H1 (cell line): ENCODE data around the gene GRK7. TPM values are rescaled to one million over a fixed set of nuclear protein-coding genes. Genes with fewer than 3 reads are reported as not detected.

Experiments
- BRCA1 ChIP-seq: IDR thresholded peaks from 2 replicates; pipeline ENCODE4 v1.6.1; 2012; ENCODE audit warnings: low read depth, low read length, improper control_type of control experiment
- CEBPB ChIP-seq: IDR thresholded peaks from 2 replicates; pipeline ENCODE4 v1.6.1; 2012; ENCODE audit warnings: low read depth, low read length
- CHD1 ChIP-seq: IDR thresholded peaks from 2 replicates; pipeline ENCODE4 v1.6.1; 2012; ENCODE audit warnings: low read depth, low read length, improper control_type of control experiment
- EGR1 ChIP-seq: IDR thresholded peaks from 2 replicates; pipeline ENCODE4 v1.6.1; 2011; ENCODE audit warnings: low read depth, low read length, borderline replicate concordance
- EZH2 ChIP-seq: fragments of 200-600 bp; sonication (generic); IDR thresholded peaks from 2 replicates; pipeline ENCODE4 v1.7.1; 2012; ENCODE audit warnings: low read depth, mild to moderate bottlenecking, moderate library complexity, low read length, inconsistent platforms; ENCODE audit not compliant: severe bottlenecking
- GTF2F1 ChIP-seq: IDR thresholded peaks from 2 replicates; pipeline ENCODE4 v1.6.1; 2012; ENCODE audit warnings: low read depth, low read length, improper control_type of control experiment, borderline replicate concordance
- HDAC6 ChIP-seq: IDR thresholded peaks from one replicate; pipeline ENCODE4 v1.7.1; 2012; ENCODE audit warnings: low read depth, mild to moderate bottlenecking, inconsistent platforms, low read length, moderate library complexity
- KDM5A ChIP-seq: fragments of 200-600 bp; IDR thresholded peaks from 2 replicates; pipeline ENCODE4 v1.7.1; 2012; ENCODE audit warnings: mild to moderate bottlenecking, low read length, inconsistent platforms, mixed read lengths
- PHF8 ChIP-seq: fragments of 200-600 bp; sonication (generic); conservative IDR thresholded peaks from 2 replicates; pipeline ENCODE4 v1.7.1; 2012; ENCODE audit warnings: low read depth, mild to moderate bottlenecking, inconsistent platforms, low read length, moderate library complexity
- POLR2A ChIP-seq, 2 experiments: IDR thresholded peaks; 1 replicate in 1 of 2; 2 replicates in 1 of 2; pipeline ENCODE4 v1.6.1; 2011; ENCODE audit warnings: low read depth in 2 of 2, low read length in 2 of 2, mild to moderate bottlenecking in 2 of 2; ENCODE audit errors: control extremely low read depth in 1 of 2
- POU5F1 ChIP-seq: IDR thresholded peaks from 2 replicates; pipeline ENCODE4 v1.6.1; 2011; ENCODE audit warnings: low read depth, mild to moderate bottlenecking, low read length, moderate library complexity
- RFX5 ChIP-seq: IDR thresholded peaks from 2 replicates; pipeline ENCODE4 v1.6.1; 2011; ENCODE audit warnings: low read depth, low read length, improper control_type of control experiment, borderline replicate concordance
- SP4 ChIP-seq: IDR thresholded peaks from 2 replicates; pipeline ENCODE4 v1.6.1; 2012; ENCODE audit warnings: low read length, inconsistent platforms
- SRF ChIP-seq: IDR thresholded peaks from 2 replicates; pipeline ENCODE4 v1.6.1; 2011; ENCODE audit warnings: mild to moderate bottlenecking, low read depth, low read length, moderate library complexity
- TEAD4 ChIP-seq: IDR thresholded peaks from 2 replicates; pipeline ENCODE4 v1.6.1; 2012; ENCODE audit warnings: low read depth, low read length, inconsistent platforms, mixed read lengths
- YY1 ChIP-seq: IDR thresholded peaks from 2 replicates; pipeline ENCODE4 v1.6.1; 2011; ENCODE audit warnings: low read depth, mild to moderate bottlenecking, low read length
- polyA plus RNA-seq, 7 experiments: library from polyadenylated mRNA; depleted of rRNA in 3 of 7; stranded (reverse) in 5 of 7; unstranded in 2 of 7; fragments of >200 nt in 5 of 7; fragments of 200-250 nt in 2 of 7; gene quantifications; 1 replicate in 5 of 7; 2 replicates in 1 of 7; 4 replicates in 1 of 7; pipeline versions ENCODE4 v1.2.1 to v1.2.3, GENCODE V29; 2011 to 2013; ENCODE audit warnings: missing spikeins in 2 of 7, mixed read lengths in 2 of 7
- total RNA-seq: library from RNA; stranded (reverse); fragmentation: NEBNext Ultra II Directional; extraction: Animal tissue kit (Norgen Biotek cat#: 25700); gene quantifications from 2 replicates; pipeline ENCODE4 v1.2.1, GENCODE V29; 2021
- TF ChIP-seq, protein P1 (sequence below): IDR thresholded peaks from 2 replicates; pipeline ENCODE4 v1.6.1; 2011; ENCODE audit warnings: low read length, improper control_type of control experiment
- TF ChIP-seq, protein P2 (sequence below): IDR thresholded peaks from 2 replicates; pipeline ENCODE4 v1.6.1; 2011; ENCODE audit warnings: low read depth, mild to moderate bottlenecking, low read length; ENCODE audit not compliant: insufficient read depth
- TF ChIP-seq, protein P3 (sequence below), 3 experiments: IDR thresholded peaks; 1 replicate in 2 of 3; 2 replicates in 1 of 3; pipeline versions ENCODE4 v1.5.1 to v1.6.1; 2011; ENCODE audit warnings: low read length in 3 of 3, mild to moderate bottlenecking in 3 of 3, inconsistent platforms in 2 of 3, low read depth in 1 of 3, moderate library complexity in 1 of 3; ENCODE audit not compliant: insufficient read depth in 1 of 3; ENCODE audit errors: control extremely low read depth in 1 of 3
- TF ChIP-seq, protein P4 (sequence below): IDR thresholded peaks from 2 replicates; pipeline ENCODE4 v1.6.1; 2012; ENCODE audit warnings: inconsistent platforms

The GRK7 gene
- total and polyA plus RNA-seq, 2 of the 8 experiments (the other 6 are each of a cell fraction or from before 2014, with no cell fraction given), result not detected

DNA sequence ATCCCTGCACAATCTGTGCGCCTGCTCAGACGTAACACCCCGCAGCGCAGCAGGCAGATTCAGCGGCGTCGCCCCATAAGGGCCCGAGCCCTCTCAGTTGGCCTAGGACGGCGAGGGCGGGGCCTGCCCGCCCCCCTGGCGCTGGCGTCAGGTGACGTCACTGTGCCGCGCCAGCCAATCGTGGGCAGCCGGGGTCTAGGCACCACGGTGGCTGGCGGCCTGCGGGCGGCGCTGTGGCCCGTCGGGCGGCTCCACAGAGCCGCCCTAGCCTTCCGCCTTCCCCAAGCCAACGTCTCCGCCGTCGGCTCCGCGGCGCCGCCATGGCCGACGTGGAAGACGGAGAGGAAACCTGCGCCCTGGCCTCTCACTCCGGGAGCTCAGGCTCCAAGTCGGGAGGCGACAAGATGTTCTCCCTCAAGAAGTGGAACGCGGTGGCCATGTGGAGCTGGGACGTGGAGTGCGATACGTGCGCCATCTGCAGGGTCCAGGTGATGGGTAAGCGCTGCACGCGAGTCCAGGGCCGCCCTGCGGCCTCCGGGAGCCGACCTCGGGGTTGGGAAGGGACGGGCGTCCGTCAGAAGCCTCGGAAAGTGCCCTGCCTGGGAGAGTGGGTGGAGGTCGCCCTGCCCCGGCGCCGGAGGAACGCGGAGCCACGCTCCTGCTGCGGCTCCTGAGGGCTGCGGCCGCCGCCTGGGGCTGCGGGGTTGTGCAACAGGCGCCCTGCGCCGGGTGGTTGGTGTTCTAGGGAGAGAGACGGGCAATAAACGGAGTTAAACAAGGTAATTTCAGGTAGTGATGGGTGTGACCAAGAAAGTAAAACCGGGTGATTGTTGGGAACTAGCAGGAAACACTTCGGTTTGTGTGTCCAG, 25.0 kb upstream of the GRK7 start, which contains the start of gene RNF7 (continued):
- TF ChIP-seq CEBPB (peak; percentile 86), GTF2F1 (peak; percentile 38; the same call in 1 of the 2 replicates), POU5F1 (no peak), EZH2 (no peak), SP4 (0 out of 2 replicates have a peak, but pooled peaks have one; percentile 30), YY1 (peak; percentile 94), CHD1 (no peak), TEAD4 (no peak), SRF (0 out of 2 replicates have a peak, but pooled peaks have one; percentile 53), PHF8 (peak; percentile 96), HDAC6 (no peak), POLR2A (IDR thresholded peaks at IDR 0.05; ENCODE audit: control extremely low read depth in 1 of 2, low read depth in 2 of 2, low read length in 2 of 2) (peak; percentile 77 to 80), KDM5A (peak; percentile 55; the same call in 1 of the 2 replicates), EGR1 (0 out of 2 replicates have a peak, but pooled peaks have one; percentile 15), RFX5 (no peak; the same call in 1 of the 2 replicates), BRCA1 (no peak)
- TF ChIP-seq, protein P1, sequence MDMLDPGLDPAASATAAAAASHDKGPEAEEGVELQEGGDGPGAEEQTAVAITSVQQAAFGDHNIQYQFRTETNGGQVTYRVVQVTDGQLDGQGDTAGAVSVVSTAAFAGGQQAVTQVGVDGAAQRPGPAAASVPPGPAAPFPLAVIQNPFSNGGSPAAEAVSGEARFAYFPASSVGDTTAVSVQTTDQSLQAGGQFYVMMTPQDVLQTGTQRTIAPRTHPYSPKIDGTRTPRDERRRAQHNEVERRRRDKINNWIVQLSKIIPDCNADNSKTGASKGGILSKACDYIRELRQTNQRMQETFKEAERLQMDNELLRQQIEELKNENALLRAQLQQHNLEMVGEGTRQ, result peak; percentile 31; the same call in 1 of the 2 replicates
- TF ChIP-seq, protein P2, sequence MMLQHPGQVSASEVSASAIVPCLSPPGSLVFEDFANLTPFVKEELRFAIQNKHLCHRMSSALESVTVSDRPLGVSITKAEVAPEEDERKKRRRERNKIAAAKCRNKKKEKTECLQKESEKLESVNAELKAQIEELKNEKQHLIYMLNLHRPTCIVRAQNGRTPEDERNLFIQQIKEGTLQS, result peak; percentile 70
- TF ChIP-seq, protein P3, sequence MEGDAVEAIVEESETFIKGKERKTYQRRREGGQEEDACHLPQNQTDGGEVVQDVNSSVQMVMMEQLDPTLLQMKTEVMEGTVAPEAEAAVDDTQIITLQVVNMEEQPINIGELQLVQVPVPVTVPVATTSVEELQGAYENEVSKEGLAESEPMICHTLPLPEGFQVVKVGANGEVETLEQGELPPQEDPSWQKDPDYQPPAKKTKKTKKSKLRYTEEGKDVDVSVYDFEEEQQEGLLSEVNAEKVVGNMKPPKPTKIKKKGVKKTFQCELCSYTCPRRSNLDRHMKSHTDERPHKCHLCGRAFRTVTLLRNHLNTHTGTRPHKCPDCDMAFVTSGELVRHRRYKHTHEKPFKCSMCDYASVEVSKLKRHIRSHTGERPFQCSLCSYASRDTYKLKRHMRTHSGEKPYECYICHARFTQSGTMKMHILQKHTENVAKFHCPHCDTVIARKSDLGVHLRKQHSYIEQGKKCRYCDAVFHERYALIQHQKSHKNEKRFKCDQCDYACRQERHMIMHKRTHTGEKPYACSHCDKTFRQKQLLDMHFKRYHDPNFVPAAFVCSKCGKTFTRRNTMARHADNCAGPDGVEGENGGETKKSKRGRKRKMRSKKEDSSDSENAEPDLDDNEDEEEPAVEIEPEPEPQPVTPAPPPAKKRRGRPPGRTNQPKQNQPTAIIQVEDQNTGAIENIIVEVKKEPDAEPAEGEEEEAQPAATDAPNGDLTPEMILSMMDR (IDR thresholded peaks at IDR 0.05; ENCODE audit: control extremely low read depth in 1 of 3, insufficient read depth in 1 of 3, low read depth in 1 of 3, low read length in 3 of 3), result peak; percentile 80 to 90 (median 85)
- TF ChIP-seq, protein P4, sequence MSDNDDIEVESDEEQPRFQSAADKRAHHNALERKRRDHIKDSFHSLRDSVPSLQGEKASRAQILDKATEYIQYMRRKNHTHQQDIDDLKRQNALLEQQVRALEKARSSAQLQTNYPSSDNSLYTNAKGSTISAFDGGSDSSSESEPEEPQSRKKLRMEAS, result 0 out of 2 replicates have a peak, but pooled peaks have one; percentile 58
